OCI-LY1 (cell line): Measurements from ENCODE around the gene FGR.

ENCODE experiments used
- EZH2 ChIP-seq: fragments of 200-600 bp; sonication (generic), shearing (Covaris generic); IDR thresholded peaks from 2 replicates; pipeline ENCODE4 v1.8.0; 2017; ENCODE audit warnings: borderline replicate concordance, mixed run types, mild to moderate bottlenecking, antibody characterized with exemption, low read length, moderate library complexity, mixed read lengths
- TF ChIP-seq, protein P1 (sequence below): fragments of 200-600 bp; sonication (generic), shearing (Covaris generic); IDR thresholded peaks from 2 replicates; pipeline ENCODE4 v1.5.1; 2017; ENCODE audit warnings: mild to moderate bottlenecking, antibody characterized with exemption, low read length, moderate library complexity, mixed read lengths

DNA sequence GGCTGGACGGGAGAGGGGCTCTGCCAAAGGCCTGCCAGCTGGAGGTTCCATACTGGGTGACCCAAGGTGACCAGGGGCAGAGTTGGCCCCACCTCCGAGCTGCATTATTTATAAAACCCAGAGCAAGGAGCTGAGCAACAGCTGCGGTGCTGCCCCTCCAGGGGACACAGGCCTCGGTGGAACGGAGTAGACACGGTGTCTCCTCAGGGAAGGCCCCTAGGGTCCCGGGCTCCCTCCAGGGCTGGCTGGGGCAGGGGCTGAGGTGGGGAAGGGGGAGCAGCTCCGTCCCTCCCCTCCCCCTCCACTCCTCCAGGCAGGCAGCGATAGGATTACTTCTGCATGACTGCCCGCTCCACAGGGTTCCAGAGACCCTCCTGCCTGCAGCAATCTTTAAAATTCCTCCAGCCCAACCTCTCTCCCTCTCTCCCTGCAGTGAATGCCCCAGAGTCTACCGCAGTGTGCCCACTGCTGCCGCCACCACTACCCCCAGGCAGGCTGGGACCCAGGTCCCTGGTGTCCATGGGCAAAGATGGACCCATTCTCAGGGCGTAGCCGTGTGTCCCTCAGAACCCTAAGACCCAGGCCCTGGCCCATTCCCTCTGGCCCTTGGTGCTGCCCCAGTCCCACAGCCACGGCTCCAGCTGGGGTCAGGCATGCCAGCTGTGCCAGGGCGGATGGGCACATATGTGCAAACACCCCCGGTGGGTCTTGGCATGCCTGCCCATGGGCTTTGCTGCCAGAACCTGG is 41.9 kb downstream of the FGR start:
- TF ChIP-seq, protein P1, sequence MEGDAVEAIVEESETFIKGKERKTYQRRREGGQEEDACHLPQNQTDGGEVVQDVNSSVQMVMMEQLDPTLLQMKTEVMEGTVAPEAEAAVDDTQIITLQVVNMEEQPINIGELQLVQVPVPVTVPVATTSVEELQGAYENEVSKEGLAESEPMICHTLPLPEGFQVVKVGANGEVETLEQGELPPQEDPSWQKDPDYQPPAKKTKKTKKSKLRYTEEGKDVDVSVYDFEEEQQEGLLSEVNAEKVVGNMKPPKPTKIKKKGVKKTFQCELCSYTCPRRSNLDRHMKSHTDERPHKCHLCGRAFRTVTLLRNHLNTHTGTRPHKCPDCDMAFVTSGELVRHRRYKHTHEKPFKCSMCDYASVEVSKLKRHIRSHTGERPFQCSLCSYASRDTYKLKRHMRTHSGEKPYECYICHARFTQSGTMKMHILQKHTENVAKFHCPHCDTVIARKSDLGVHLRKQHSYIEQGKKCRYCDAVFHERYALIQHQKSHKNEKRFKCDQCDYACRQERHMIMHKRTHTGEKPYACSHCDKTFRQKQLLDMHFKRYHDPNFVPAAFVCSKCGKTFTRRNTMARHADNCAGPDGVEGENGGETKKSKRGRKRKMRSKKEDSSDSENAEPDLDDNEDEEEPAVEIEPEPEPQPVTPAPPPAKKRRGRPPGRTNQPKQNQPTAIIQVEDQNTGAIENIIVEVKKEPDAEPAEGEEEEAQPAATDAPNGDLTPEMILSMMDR: no peak
- no peak for TF ChIP-seq EZH2
